Right cardiac atrium (tissue), 5 donors: Measurements from ENCODE around the gene SYTL3. TPM values are rescaled to one million over a fixed set of nuclear protein-coding genes. Genes with fewer than 3 reads are reported as not detected.
A peak's percentile ranks its signal among the peaks of the same experiment; 100 is the strongest.

Experiments
- ATAC-seq, 2 donors: fragments of 200-7000 bp; cut with Tn5 transposase; one replicate each; pipeline versions ENCODE4 v1.8.0 to v1.9.1; 2020; ENCODE audit warnings: moderate library complexity in 2 of 2, mild to moderate bottlenecking in 1 of 2
- DNase-seq, 3 donors: peaks; one replicate each; pipeline ENCODE4 v3.0.0-alpha.2; 2020
- H3K27ac ChIP-seq: one replicate; pipeline ENCODE4 v1.5.1; 2013; ENCODE audit warnings: mild to moderate bottlenecking, low read length, control low read depth, moderate library complexity
- H3K27me3 ChIP-seq: one replicate; pipeline ENCODE4 v1.6.1; 2013; ENCODE audit not compliant: control insufficient read depth, insufficient read depth
- H3K4me1 ChIP-seq: one replicate; pipeline ENCODE4 v1.6.1; 2013; ENCODE audit warnings: low read length; ENCODE audit not compliant: control insufficient read depth, insufficient read depth
- H3K4me3 ChIP-seq: one replicate; pipeline ENCODE4 v1.5.1; 2013; ENCODE audit warnings: low read length, control low read depth
- H3K9me3 ChIP-seq: one replicate; pipeline ENCODE4 v1.6.1; 2013; ENCODE audit warnings: low read length; ENCODE audit not compliant: control insufficient read depth
- WGBS: extraction: QIAGEN DNeasy Blood & Tissue Kit; methylation state at CpG from one replicate; pipeline ENCODE4 v1.1.7; 2013; 5-methylcytosine and 5-hydroxymethylcytosine counted together
- intact Hi-C, 4 donors: fragments of 100-400 bp; cut with DNase I; formaldehyde crosslinking; loops; one replicate each; pipeline versions ENCODE4 v1.11.0 to v1.14.0; 2022 to 2023
- polyA plus RNA-seq: library from polyadenylated mRNA; stranded (reverse); fragments of 200-250 nt; gene quantifications from one replicate; pipeline ENCODE4 v1.2.3, GENCODE V29; 2013
- total RNA-seq, 4 donors: library from RNA; stranded (reverse); fragmentation: NEBNext Ultra II Directional; extraction: Animal tissue kit (Norgen Biotek cat#: 25700); gene quantifications; one replicate each; pipeline ENCODE4 v1.2.1, GENCODE V29; 2021
- donor health status: healthy with polysubstance abuse.
- donor health status: DM: no; HTN: yes; CAD: no.
- donor health status: DM: no; HTN: no; CAD: no.
- donor health status: DM: no; HTN: yes; CAD: no; lungs with severe emphysema.
- donor health status: DM: yes; HTN: yes; CAD: no.

The SYTL3 gene
- total and polyA plus RNA-seq, 5 donors: 5.0 to 10.4 (median 9.7) TPM

- H3K4me3 ChIP-seq: no peak overlapping the region
- H3K4me1 ChIP-seq: no peaks in the 10 kb centered on the region
- ATAC-seq (peak in 1 of 2 donors; percentile 45), DNase-seq (no peak)
- no peak overlapping the region for H3K27ac ChIP-seq
- no peaks in the 10 kb centered on the region for H3K27me3 ChIP-seq
- H3K9me3 ChIP-seq: no peaks in the 10 kb centered on the region
- WGBS: 85% methylated on average over 3 of the region's 3 CpGs
- intact Hi-C loops: no loop called here
Observed at GRCh38 chr6:158737082-158737709, 87.3 kb downstream of the SYTL3 start.

- ATAC-seq (peak; percentile 29 to 31), DNase-seq (no peak)
- Histone ChIP-seq H3K9me3 (no peaks in the 10 kb centered on the region), H3K4me3 (no peak overlapping the region), H3K27me3 (no peaks in the 10 kb centered on the region), H3K4me1 (no peaks in the 10 kb centered on the region), H3K27ac (no peak overlapping the region)
- WGBS: 84% methylated on average over 12 of the region's 12 CpGs
- intact Hi-C loops: no loop called here
Observed at GRCh38 chr6:158737710-158738615, 88.1 kb downstream of the SYTL3 start.

- Histone ChIP-seq H3K27me3 (no peaks in the 10 kb centered on the region), H3K9me3 (no peaks in the 10 kb centered on the region), H3K27ac (no peak overlapping the region), H3K4me3 (no peak overlapping the region), H3K4me1 (no peaks in the 10 kb centered on the region)
- ATAC-seq (no peak), DNase-seq (no peak)
- intact Hi-C loops: no loop called here
- WGBS: 92% methylated on average over 1 of the region's 1 CpG
Observed at GRCh38 chr6:158739673-158740072, 89.8 kb downstream of the SYTL3 start.

- ATAC-seq (no peak), DNase-seq (no peak)
- intact Hi-C loops: no loop called here
- 81% methylated on average over 6 of the region's 6 CpGs for WGBS
- H3K9me3 ChIP-seq: no peaks in the 10 kb centered on the region
- no peak overlapping the region for H3K27ac ChIP-seq
- H3K4me1 ChIP-seq: no peaks in the 10 kb centered on the region
- H3K27me3 ChIP-seq: no peaks in the 10 kb centered on the region
- H3K4me3 ChIP-seq: no peak overlapping the region
Observed at GRCh38 chr6:158743033-158743651, 93.3 kb downstream of the SYTL3 start.

- Histone ChIP-seq H3K27me3 (no peaks in the 10 kb centered on the region), H3K27ac (no peak overlapping the region), H3K9me3 (no peaks in the 10 kb centered on the region), H3K4me3 (no peak overlapping the region), H3K4me1 (no peaks in the 10 kb centered on the region)
- ATAC-seq (peak in 1 of 2 donors; percentile 80), DNase-seq (no peak)
- intact Hi-C loops: no loop called here
- 54% methylated on average over 5 of the region's 5 CpGs for WGBS
Observed at GRCh38 chr6:158744986-158745430, 95.2 kb downstream of the SYTL3 start.

GRCh38 chr6:158751224-158751623 lies 101.4 kb downstream of the SYTL3 start:
- peak in 1 of 2 donors; percentile 10 for ATAC-seq
- Histone ChIP-seq H3K4me3 (no peak overlapping the region), H3K27ac (no peak overlapping the region), H3K4me1 (no peaks in the 10 kb centered on the region), H3K27me3 (no peaks in the 10 kb centered on the region), H3K9me3 (no peaks in the 10 kb centered on the region)
- intact Hi-C loops: no loop called here
- DNase-seq: no peak
- 83% methylated on average over 9 of the region's 9 CpGs for WGBS

- H3K4me1 ChIP-seq: no peaks in the 10 kb centered on the region
- no peak overlapping the region for H3K27ac ChIP-seq
- 73% methylated on average over 9 of the region's 9 CpGs for whole genome bisulfite sequencing
- ATAC-seq (no peak), DNase-seq (no peak)
- no peaks in the 10 kb centered on the region for H3K9me3 ChIP-seq
- intact Hi-C loops: no loop called here
- H3K4me3 ChIP-seq: no peak overlapping the region
- H3K27me3 ChIP-seq: no peaks in the 10 kb centered on the region
Observed at GRCh38 chr6:158751921-158752320, 102.1 kb downstream of the SYTL3 start.

- peak in 2 of 3 donors; percentile 75 to 76 for DNase-seq
- Histone ChIP-seq H3K27me3 (no peaks in the 10 kb centered on the region), H3K4me3 (no peak overlapping the region), H3K4me1 (no peaks in the 10 kb centered on the region), H3K27ac (no peak overlapping the region), H3K9me3 (no peaks in the 10 kb centered on the region)
- peak; percentile 48 to 65 for ATAC-seq
- 30% methylated on average over 3 of the region's 3 CpGs for WGBS
- intact Hi-C loops: no loop called here
Observed at GRCh38 chr6:158752613-158753012, 102.8 kb downstream of the SYTL3 start.

- no peak overlapping the region for H3K4me3 ChIP-seq
- DNase-seq (no peak), ATAC-seq (no peak)
- 90% methylated on average over 9 of the region's 9 CpGs for WGBS
- no peak overlapping the region for H3K27ac ChIP-seq
- no peaks in the 10 kb centered on the region for H3K4me1 ChIP-seq
- H3K27me3 ChIP-seq: no peaks in the 10 kb centered on the region
- H3K9me3 ChIP-seq: no peaks in the 10 kb centered on the region
- intact Hi-C loops: no loop called here
Observed at GRCh38 chr6:158753811-158754210, 104.0 kb downstream of the SYTL3 start.

GRCh38 chr6:158754738-158755137 lies 104.9 kb downstream of the SYTL3 start:
- Histone ChIP-seq H3K4me1 (no peaks in the 10 kb centered on the region), H3K27me3 (no peaks in the 10 kb centered on the region), H3K27ac (no peak overlapping the region), H3K9me3 (no peaks in the 10 kb centered on the region), H3K4me3 (no peak overlapping the region)
- WGBS: 54% methylated on average over 11 of the region's 11 CpGs
- ATAC-seq: no peak
- peak in 1 of 3 donors; percentile 65 for DNase-seq
- intact Hi-C loops: no loop called here

- Histone ChIP-seq H3K4me1 (no peaks in the 10 kb centered on the region), H3K9me3 (no peaks in the 10 kb centered on the region), H3K27me3 (no peaks in the 10 kb centered on the region), H3K4me3 (no peak overlapping the region), H3K27ac (no peak overlapping the region)
- 95% methylated on average over 13 of the region's 13 CpGs for WGBS
- DNase-seq (no peak), ATAC-seq (no peak)
- intact Hi-C loops: no loop called here
Observed at GRCh38 chr6:158755636-158756035, 105.8 kb downstream of the SYTL3 start.
